H54 (cell line): Measurements from ENCODE around the gene PCK2.

Experiments used
- DNase-seq: peaks from one replicate; pipeline ENCODE4 v3.0.0; 2011; ENCODE audit warnings: low spot score, mixed read lengths; ENCODE audit not compliant: insufficient read length
- FAIRE-seq: peaks from 3 replicates; lab custom pipeline; 2011; peaks lifted over from hg19 to GRCh38; lab: Jason Lieb, UNC
- POLR2A ChIP-seq: IDR thresholded peaks from 2 replicates; pipeline ENCODE4 v1.6.1; 2011; ENCODE audit warnings: low read depth, mild to moderate bottlenecking, low read length

The PCK2 gene

GRCh38 chr14:24116128-24116814, 22.2 kb downstream of the PCK2 start:
- FAIRE-seq, result no peak
- DNase-seq, result no peak
- TF ChIP-seq POLR2A, result no peak

GRCh38 chr14:24117179-24117578, 23.1 kb downstream of the PCK2 start:
- FAIRE-seq, result no peak

GRCh38 chr14:24119691-24120090, 25.6 kb downstream of the PCK2 start:
- DNase-seq (no peak), FAIRE-seq (no peak)
- no peak for TF ChIP-seq POLR2A

More at GRCh38 chr14:24117179-24117578, 23.1 kb downstream of the PCK2 start:
- TF ChIP-seq POLR2A, result no peak
- no peak for DNase-seq

GRCh38 chr14:24121210-24121609, 27.1 kb downstream of the PCK2 start:
- no peak for FAIRE-seq
- TF ChIP-seq POLR2A, result no peak

GRCh38 chr14:24122416-24122815, 28.3 kb downstream of the PCK2 start:
- FAIRE-seq, result no peak
- no peak for DNase-seq
- no peak for TF ChIP-seq POLR2A

More at GRCh38 chr14:24121210-24121609, 27.1 kb downstream of the PCK2 start:
- no peak for DNase-seq

GRCh38 chr14:24122898-24123297, 28.8 kb downstream of the PCK2 start:
- no peak for DNase-seq
- no peak for TF ChIP-seq POLR2A
- no peak for FAIRE-seq

- FAIRE-seq, result no peak
- DNase-seq, result no peak
- no peak for TF ChIP-seq POLR2A
Measured at GRCh38 chr14:24123424-24124417, 29.6 kb downstream of the PCK2 start.

- no peak for FAIRE-seq
- no peak for DNase-seq
- no peak for TF ChIP-seq POLR2A
Measured at GRCh38 chr14:24126939-24127338, 32.8 kb downstream of the PCK2 start.

GRCh38 chr14:24127673-24128072, 33.6 kb downstream of the PCK2 start:
- FAIRE-seq (no peak), DNase-seq (no peak)
- no peak for TF ChIP-seq POLR2A

- DNase-seq, result no peak
- no peak for TF ChIP-seq POLR2A
- FAIRE-seq, result no peak
Measured at GRCh38 chr14:24129410-24129998, 35.4 kb downstream of the PCK2 start.

- no peak for TF ChIP-seq POLR2A
- DNase-seq (no peak), FAIRE-seq (no peak)
Measured at GRCh38 chr14:24130380-24130716, 36.2 kb downstream of the PCK2 start, which contains the start of gene FITM1. Gene FITM1 (plus strand): TSS chr14:24130659. CDS start chr14:24131564, 905 bp downstream.

GRCh38 chr14:24130717-24131548, 36.8 kb downstream of the PCK2 start:
- FAIRE-seq (no peak), DNase-seq (no peak)
- TF ChIP-seq POLR2A, result no peak

GRCh38 chr14:24131549-24131966, 37.4 kb downstream of the PCK2 start:
- no peak for FAIRE-seq
- DNase-seq, result no peak
- no peak for TF ChIP-seq POLR2A

GRCh38 chr14:24132061-24132685, 38.1 kb downstream of the PCK2 start:
- no peak for FAIRE-seq
- TF ChIP-seq POLR2A, result no peak
- DNase-seq, result no peak
